OCI-LY7 (cell line): ENCODE measurements around the gene TCP10L.

Experiments used
- EZH2phosphoT487 ChIP-seq: fragments of 200-600 bp; sonication (generic); IDR thresholded peaks from 2 replicates; pipeline ENCODE4 v1.6.1; 2018; ENCODE audit warnings: low read depth, borderline replicate concordance, mild to moderate bottlenecking, mixed run types, antibody characterized with exemption, low read length, moderate library complexity, mixed read lengths
- TF ChIP-seq, protein P1 (sequence below): fragments of 200-600 bp; sonication (generic); conservative IDR thresholded peaks from 2 replicates; pipeline ENCODE4 v1.5.1; 2014; ENCODE audit warnings: mild to moderate bottlenecking, antibody characterized with exemption, low read length, moderate library complexity, mixed read lengths

DNA sequence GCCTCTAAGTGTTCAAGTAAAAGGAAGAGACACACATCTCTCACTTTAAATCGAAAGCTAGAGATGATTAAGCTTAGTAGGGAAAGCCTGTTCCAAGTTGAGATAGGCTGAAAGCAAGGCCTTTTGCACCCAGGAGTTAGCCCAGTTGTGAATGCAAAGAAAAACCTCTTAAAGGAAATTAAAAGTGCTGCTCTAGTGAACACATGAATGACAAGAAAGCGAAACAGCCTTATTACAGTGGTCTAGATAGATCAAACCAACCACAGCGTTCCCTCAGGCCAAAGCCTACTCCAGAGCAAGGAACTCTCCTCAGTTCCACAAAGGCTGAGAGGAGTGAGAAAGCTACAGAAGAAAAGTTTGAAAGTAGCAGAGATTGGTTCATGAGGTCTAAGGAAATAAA lies 14.9 kb downstream of the TCP10L start:
- TF ChIP-seq, protein P1, sequence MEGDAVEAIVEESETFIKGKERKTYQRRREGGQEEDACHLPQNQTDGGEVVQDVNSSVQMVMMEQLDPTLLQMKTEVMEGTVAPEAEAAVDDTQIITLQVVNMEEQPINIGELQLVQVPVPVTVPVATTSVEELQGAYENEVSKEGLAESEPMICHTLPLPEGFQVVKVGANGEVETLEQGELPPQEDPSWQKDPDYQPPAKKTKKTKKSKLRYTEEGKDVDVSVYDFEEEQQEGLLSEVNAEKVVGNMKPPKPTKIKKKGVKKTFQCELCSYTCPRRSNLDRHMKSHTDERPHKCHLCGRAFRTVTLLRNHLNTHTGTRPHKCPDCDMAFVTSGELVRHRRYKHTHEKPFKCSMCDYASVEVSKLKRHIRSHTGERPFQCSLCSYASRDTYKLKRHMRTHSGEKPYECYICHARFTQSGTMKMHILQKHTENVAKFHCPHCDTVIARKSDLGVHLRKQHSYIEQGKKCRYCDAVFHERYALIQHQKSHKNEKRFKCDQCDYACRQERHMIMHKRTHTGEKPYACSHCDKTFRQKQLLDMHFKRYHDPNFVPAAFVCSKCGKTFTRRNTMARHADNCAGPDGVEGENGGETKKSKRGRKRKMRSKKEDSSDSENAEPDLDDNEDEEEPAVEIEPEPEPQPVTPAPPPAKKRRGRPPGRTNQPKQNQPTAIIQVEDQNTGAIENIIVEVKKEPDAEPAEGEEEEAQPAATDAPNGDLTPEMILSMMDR = no peak
- no peak for TF ChIP-seq EZH2phosphoT487
